G401 (cell line): Measurements from ENCODE around the gene PADI6. TPM values are rescaled to one million over a fixed set of nuclear protein-coding genes. Genes with fewer than 3 reads are reported as not detected.

Source experiments
- DNase-seq: peaks from one replicate; pipeline ENCODE4 v3.0.0-alpha.2; 2015; ENCODE audit warnings: low spot score
- in situ Hi-C: cut with HindIII; loops from 2 replicates; pipeline ENCODE4 v1.10.0; 2016; ENCODE audit warnings: low sequenced_read_pairs, mixed read lengths
- total RNA-seq: library from RNA; depleted of rRNA; stranded (reverse); fragments of >200 nt; shearing (Covaris generic); gene quantifications from 2 replicates; pipeline ENCODE4 v1.2.3, GENCODE V29; 2014

PADI6 gene
- total RNA-seq, 1 experiment from 2014 or later = not detected

GRCh38 chr1:17425806-17426600 is 54.0 kb downstream of the PADI6 start:
- DNase-seq = no peak
- in situ Hi-C loops = no loop called here

- in situ Hi-C loops = no loop called here
- DNase-seq = no peak
Observed at GRCh38 chr1:17427696-17428660, 56.0 kb downstream of the PADI6 start.

GRCh38 chr1:17429183-17429582 is 57.2 kb downstream of the PADI6 start:
- DNase-seq = no peak
- in situ Hi-C loops = no loop called here

DNA sequence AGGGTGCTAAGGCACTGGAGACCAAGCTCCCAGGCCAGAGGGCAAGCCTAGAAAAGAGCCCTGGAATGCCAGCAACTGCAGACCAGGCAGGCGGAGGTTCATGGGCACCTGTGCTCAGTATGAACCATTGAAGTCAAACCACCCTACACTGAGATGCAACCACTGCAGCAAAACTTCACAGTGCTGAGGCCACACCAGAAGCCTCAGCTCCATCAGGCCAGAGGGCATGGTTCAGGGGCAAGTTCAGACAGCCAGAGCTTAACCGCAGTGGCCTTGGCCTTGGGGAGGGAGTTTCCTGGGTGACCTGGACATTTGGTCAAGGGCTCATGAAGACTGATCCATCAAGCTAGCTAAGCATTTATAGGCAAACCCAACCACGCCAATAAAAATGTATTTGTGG is 60.4 kb downstream of the PADI6 start:
- in situ Hi-C loops = no loop called here
- no peak for DNase-seq

GRCh38 chr1:17433261-17433660 is 61.3 kb downstream of the PADI6 start:
- no peak for DNase-seq
- in situ Hi-C loops = no loop called here

DNA sequence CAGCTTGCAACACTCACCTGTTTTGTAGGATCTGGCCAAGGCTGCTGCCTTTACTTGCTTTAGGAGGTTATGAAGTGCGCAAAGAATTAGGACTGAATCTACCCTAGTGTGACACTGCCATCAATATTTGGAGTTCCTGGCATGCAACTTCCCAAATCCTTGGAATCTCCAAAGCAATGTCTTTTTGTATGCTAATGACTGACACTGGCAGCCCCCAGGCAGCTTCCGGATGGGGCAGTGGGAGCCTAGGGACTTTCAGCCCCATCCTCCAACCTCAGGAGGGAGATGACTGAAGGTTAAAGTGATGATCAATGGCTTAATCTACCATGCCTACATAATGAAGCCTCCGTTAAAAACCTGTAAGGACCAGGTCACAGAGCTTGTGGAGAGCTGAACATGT is 62.0 kb downstream of the PADI6 start:
- no peak for DNase-seq
- in situ Hi-C loops = no loop called here

- in situ Hi-C loops = no loop called here
- DNase-seq = no peak
Observed at GRCh38 chr1:17434601-17435000, 62.6 kb downstream of the PADI6 start.

DNA sequence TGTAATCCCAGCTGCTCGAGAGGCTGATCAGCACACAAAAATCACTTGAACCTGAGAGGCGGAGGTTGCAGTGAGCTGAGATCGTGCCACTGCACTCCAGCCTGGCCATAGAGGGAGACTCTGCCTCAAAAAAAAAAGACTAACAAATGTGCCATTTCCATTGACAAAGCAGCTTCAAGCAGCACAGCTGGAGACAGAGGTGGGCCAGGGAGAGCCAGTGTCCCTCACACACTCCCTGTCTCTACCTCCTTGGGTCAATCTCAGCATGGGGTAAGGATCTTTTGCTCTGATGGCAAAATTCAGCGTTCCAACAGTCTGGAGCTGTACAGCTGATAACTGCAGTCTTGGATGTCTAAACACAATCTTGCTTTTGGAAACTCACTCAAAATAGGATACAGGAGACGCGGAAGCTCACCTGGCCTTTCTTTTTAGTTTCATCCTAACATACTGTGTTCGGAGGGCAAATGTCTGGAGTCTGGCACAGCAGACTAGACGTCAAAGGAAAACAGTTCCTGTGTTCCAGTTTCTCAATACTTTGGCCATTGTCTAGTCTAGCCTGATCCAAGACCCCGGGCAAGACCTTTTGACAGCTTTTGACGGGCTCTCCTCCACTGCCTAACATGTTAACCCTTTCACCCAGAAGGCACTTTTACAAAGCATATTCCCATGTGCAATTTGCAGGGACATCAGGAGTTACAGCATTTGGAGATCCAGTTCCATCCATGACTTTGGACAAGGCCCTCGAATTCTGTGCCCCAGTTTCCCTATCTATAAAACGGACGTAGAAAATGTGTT is 64.6 kb downstream of the PADI6 start:
- in situ Hi-C loops = no loop called here
- peak; percentile 23 for DNase-seq

GRCh38 chr1:17437260-17437579 is 65.2 kb downstream of the PADI6 start:
- in situ Hi-C loops = no loop called here
- peak; percentile 41 for DNase-seq

GRCh38 chr1:17437580-17438317 is 65.8 kb downstream of the PADI6 start:
- in situ Hi-C loops = no loop called here

GRCh38 chr1:17438318-17439249 is 66.6 kb downstream of the PADI6 start:
- in situ Hi-C loops = no loop called here
- peak; percentile 25 for DNase-seq

More at GRCh38 chr1:17437580-17438317, 65.8 kb downstream of the PADI6 start:
- DNase-seq = peak; percentile 24

DNA sequence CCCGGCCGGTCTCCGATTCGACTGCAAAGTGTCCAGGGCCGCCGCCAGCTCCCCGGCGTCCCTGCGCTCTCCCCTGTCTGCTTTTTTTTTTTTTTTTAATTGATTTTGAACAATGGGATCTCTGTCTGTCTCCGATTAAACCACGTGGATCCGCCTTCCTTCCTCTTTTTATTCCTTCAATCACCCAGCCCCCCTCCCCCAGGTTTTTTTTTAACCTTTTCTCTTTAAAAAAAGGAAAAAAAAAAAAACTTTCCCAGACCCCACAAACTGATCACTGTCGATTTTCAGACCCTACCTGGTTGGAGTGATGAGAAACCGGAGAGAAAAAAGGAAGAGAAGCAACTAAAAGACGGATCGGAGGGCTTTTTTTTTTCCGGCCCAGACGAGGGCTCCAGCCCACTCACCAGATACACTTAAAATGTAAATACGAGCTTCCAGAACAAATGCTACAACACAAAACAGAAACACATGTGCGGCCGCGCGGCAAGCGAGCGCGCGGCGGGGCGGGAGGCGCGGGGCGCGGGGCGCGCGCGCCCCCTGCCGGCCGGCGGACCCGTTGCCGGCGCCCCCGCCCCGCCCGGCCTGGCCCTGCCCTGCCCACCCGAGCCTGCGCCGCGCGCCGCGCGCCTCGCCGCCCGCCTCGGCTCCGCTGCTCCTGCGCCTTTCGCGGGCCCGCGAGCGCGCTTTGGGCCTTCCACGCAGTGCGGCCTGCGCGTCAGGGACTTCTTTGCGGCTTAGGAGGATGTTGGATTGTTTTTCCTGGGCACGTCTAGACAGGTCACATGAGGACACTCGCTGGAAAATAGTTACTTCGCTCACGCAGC is 67.5 kb downstream of the PADI6 start, which contains the start of gene RCC2:
Gene RCC2, minus strand, starts transcription at position 428 of the 824 bp plus-strand sequence. CDS start 1,163 bp downstream, outside the sequence.
- DNase-seq = peak; percentile 64
- in situ Hi-C loops = no loop called here

DNA sequence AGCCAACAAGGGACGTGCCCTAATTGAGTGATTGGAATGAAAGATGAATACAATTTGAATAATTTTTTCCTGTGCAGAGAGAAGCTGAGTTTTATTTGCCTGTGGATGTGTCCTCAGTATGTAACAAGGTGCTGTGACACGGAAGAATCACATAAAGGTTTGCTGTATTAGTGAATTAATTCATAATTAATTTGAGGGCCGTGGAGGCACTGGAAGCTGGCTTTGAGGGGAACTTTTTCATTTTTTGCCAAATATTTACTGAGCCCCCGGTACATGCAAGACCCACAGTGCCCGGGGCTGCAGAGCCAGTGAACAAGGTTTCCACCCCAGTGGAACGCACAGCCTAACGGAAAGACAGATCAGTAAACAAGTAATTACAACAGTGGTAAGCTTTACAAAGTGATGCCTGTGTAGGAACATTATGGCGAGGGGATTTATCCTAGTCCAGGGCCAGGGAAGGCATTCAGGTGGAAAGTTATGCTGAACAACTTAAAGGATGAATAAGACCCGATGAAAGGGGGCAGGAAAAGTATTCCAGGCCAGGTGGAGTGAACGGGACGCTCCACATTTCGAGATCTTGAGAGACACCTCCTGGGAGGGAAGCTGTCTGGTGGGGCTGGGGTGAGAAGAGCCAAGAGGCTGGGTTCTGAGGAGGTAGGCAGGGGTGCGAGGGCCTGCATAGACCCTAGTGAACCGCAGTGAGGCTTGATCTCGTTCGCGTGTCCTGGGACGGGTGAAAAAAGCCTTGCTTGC is 68.3 kb downstream of the PADI6 start:
- peak; percentile 25 for DNase-seq
- in situ Hi-C loops = no loop called here

DNA sequence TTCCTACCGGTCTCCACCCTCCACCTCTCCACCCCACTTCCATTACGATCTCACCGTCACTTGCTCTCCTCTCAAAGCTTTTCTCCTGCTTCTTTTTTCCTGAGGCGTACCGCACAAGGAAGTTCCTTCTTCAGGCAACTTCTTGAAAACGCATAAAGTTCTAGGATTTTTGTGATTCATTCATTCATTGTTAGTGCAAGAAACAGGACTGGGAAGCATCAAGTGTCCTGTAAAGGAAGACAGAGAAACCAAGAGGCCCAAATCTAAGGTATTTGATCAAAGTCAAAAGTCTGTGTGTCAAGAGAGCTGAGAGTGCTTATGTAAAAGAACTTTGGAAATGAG is 68.8 kb downstream of the PADI6 start:
- DNase-seq = no peak
- in situ Hi-C loops = no loop called here

GRCh38 chr1:17441265-17441992 is 69.4 kb downstream of the PADI6 start:
- in situ Hi-C loops = no loop called here
- DNase-seq = no peak

DNA sequence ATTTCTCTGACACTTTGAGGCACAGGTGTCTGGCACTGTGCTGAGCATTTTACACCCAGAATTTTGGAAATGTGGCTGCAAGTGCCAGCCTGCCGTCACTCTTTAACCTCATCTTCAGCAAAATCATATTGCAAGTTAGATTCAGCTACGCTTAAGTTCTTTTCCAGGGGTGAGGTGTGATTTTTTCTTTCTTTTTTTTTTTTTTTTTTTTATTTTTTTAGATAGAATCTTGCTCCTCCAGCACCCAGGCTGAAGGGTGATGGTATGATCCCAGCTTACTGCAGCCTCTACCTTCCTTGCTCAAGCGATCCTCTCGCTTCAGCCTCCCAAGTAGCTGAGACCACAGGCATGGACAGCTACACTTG is 70.0 kb downstream of the PADI6 start:
- in situ Hi-C loops = no loop called here
- DNase-seq = no peak
